ENCODE results near the gene RNASEH2A. TPM values are rescaled to one million over a fixed set of nuclear protein-coding genes. Genes with fewer than 3 reads are reported as not detected.
"Not testable (repeated sequence)": the region's sequence is repeated elsewhere in the genome, so short reads cannot be mapped to it uniquely, and the experiment has no call there.

The RNASEH2A gene
- total RNA-seq, 1 donor from 2014 or later: 6.3 TPM

DNA sequence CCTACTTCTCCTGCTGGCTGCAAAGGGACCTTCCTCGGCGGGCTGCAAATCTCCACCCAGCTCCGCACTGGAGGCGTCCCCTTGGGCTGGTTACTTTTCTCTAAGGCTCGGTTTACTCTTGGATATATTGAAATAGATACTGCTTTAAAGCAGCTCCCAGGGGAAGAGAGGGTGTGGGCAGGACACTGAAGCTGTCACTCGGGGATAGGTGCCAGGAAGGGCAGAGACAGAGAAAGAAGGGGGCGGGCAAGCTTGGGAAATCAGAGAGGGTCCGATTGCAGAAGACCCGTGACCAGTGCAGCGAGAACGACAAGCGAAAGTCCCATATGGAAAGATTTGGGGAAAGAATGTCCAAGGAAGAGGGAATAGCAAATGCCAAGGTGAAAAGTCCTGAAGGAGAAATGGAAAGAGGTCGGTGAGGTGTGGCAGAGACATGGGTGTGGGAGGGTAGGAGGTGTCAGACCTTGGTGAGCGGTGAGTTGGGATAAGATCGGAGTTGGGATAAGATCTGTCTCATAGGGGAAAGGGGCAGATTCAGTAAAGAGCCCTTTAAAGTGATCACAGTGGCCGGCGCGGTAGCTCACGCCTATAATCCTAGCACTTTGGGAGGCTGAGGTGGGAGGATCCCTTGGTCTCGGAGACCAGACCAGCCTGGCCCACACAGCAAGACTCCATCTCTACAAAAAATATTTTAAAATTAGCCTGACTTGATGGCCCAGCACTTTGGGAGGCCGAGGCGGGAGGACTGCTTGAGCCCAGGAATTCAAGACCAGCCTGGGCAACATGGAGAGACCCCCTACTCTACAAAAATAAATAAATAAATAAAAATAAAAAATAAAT is 3.9 kb upstream of the RNASEH2A start:
- DNase-seq (ENCODE audit: missing footprints): no peak
- no peak for ATAC-seq
- intact Hi-C loops (cut with DNase I): no loop called here

DNA sequence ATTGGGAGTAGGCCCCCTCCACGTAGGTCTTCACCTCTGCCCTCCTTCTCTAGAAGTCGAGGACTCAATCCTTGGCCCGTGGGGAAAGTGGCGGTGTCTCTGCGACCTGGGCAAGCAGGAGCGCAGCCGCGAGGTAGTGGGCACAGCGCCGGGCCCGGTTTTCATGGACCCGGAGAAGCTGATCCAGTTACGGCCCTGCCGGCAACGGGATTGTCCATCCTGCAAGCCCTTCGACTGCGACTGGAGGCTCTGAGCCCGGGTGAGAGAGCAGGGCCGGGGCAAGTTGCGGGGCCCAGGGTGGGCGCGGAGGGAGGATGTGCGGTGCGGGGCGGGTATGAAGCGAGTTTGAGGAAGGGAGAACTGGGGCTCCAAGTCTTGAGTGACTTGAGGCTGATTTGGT is 2.3 kb upstream of the RNASEH2A start:
- DNase-seq (ENCODE audit: missing footprints) (no peak), ATAC-seq (no peak)
- intact Hi-C loops (cut with DNase I): no loop called here

DNA sequence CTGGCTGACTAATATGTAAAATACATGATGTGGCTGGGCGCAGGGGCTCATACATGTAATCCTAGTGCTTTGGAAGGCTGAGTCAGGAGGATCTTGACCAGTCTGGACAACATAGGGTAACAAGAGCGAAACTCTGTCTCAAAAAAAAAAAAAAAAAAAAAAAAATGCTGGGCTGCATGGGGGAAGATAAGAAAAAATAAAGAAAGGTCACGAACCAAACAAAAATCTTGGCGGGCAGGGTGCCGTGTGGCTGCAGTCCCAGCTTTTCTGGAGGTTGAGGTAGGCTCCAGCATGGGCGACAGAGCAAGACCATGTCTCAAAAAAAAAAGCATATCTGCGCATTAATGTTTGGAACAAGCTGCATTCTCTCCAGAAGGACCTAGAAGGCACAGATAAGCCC is 8.7 kb downstream of the RNASEH2A start:
- intact Hi-C loops (cut with DNase I): no loop called here
- no peak for DNase-seq (ENCODE audit: missing footprints)
- ATAC-seq: no peak

DNA sequence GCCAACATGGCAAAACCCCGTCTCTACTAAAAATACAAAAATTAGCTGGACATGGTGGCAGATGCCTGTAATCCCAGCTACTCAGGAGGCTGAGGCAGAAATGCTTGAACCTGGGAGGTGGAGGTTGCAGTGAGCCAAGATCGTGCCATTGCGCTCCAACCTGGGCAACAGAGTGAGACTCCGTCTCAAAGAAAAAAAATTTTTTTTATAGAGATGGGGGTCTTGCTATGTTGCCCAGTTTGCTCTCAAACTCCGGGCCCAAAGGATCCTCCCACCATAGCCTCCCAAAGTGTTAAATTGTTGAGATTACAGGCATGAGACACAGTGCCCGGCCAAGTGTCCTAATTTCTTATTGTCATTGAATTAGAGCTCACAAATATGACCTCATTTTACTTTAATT is 10.8 kb downstream of the RNASEH2A start:
- ATAC-seq; DNase-seq (ENCODE audit: missing footprints); intact Hi-C loops (cut with DNase I): not testable (repeated sequence)

DNA sequence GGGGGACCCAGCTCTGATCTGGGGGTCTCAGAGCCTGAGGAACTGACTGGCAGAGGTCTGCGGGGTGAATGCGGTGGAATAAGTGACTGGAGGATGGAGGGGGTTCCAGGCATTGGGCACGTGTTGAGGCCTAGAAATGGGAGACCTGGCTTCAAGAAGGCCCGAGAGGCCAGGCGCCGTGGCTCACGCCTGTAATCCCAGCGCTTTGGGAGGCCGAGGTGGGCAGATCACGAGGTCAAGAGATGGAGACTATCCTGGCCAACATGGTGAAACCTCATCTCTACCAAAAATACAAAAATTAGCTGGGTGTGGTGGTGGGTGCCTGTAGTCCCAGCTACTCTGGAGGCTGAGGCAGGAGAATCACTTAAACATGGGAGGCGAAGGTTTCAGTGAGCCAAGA is 11.4 kb downstream of the RNASEH2A start:
- intact Hi-C loops (cut with DNase I); DNase-seq (ENCODE audit: missing footprints): not testable (repeated sequence)

DNA sequence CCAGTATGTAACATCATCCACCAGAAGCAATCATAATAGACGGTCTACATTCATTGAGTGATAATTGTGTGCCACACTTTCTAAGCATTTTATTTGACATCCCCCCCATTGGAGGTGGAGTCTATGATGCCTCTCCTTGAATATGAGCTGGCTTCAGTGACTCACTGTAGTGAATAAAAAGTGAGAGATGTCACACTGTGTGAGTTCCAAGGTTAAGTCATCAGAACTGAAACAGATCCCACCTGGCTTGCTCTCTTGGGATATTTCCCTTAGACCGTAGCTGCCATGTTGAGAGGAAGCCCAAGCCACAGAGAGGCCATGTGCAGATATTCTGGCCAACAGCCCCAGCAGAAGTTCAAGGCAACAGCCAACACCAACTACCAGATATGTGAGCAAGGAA is 15.4 kb downstream of the RNASEH2A start:
- DNase-seq (ENCODE audit: missing footprints) (no peak), ATAC-seq (no peak)
- intact Hi-C loops (cut with DNase I): no loop called here

More for the DNA sequence above, 11.4 kb downstream of the RNASEH2A start:
- ATAC-seq: not testable (repeated sequence)

DNA sequence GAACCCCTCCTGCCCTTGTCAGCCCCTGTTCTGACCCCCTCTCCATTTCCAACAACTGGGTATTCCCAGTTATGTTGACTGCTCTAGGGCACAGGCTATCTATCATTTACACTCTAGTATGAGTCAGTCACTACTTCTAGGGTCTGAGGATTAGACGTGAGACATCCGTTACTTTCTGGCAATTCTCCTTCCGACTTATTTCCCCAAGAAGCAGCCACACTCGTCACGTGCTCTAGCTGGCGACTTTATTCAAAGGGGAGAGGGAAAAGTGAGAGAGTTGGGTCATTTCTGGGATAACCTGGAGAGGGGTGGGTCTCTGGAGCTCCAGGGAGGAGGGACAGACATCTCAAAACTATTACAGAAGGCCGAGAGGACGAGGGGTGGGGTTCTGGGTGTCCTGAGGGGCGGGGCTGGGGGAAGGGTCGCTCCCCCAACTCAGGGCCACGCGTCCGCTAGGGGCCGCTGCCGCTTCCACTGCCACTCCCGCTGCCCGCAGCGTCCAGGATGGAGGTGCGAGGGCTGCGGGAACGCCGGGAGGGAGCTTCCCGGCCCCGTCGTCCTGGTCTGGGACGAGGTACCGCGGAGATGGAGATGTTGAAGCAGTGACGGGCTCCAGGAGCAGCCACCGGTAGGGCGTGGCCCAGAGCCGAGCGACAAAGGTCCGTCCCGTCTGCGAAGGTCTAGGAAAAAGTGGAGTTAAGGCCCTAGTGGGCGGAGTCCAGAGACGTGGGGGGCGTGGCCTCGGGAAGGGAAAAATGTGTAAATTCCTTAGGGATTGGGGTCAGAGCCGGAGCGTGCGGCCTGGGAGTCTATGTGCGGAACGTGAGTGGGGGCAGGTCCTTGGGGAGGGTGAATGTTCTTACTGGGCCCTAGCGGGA is 19.1 kb downstream of the RNASEH2A start:
- DNase-seq (ENCODE audit: missing footprints): no peak
- intact Hi-C loops (cut with DNase I): no loop called here
- ATAC-seq: no peak

DNA sequence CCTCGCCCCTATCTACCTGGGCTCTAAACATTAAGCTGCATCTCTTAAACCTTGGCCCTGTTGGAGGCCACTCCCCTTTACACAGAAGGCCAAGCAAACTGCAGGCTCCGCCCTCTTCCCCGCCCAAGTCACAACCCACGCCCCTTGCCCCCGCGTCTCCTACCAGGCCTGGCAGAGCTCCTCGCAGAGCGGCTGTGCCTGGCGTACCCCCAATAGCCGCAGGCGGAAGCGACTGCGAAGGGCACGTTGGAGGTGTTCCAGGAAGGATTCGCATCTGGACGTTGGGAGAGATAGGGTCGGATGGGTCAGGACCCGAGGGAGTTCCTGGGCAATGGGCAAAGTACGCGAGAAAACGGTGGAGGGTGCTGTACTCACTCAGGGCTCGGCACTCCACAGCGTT is 22.1 kb downstream of the RNASEH2A start:
- intact Hi-C loops (cut with DNase I): no loop called here
- ATAC-seq (no peak), DNase-seq (ENCODE audit: missing footprints) (no peak)

- DNase-seq (ENCODE audit: missing footprints) (no peak), ATAC-seq (no peak)
- intact Hi-C loops (cut with DNase I): no loop called here
Observed at GRCh38 chr19:12833418-12833737, 27.0 kb downstream of the RNASEH2A start.

- intact Hi-C loops (cut with DNase I): no loop called here
- ATAC-seq: no peak
- no peak for DNase-seq (ENCODE audit: missing footprints)
Observed at GRCh38 chr19:12833738-12834565, 27.6 kb downstream of the RNASEH2A start.

DNA sequence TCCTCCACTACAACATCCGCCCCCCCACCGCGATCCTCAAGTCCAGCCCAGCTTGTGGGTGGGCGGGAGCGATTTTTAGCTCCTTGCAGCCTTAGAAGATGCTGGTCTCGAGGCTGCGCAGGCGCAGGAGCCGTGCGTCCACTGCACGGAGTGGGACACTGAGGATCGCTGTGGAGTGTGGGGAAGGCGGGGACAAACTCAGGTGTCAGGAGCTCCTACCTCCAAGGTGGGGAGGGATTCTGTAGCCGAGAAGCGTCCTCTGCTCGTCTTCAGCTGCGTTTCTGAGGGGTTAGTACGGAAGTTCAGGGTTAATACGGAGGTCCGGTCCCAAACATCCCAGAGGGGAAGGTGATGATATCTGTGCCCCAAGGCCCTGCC is 28.2 kb downstream of the RNASEH2A start, which contains the start of gene RTBDN:
Gene RTBDN (minus strand): TSS at position 14 of the 378 bp plus-strand sequence. CDS start 4,600 bp downstream, outside the sequence.
- intact Hi-C loops (cut with DNase I): no loop called here
- DNase-seq (ENCODE audit: missing footprints): no peak
- ATAC-seq: no peak

DNA sequence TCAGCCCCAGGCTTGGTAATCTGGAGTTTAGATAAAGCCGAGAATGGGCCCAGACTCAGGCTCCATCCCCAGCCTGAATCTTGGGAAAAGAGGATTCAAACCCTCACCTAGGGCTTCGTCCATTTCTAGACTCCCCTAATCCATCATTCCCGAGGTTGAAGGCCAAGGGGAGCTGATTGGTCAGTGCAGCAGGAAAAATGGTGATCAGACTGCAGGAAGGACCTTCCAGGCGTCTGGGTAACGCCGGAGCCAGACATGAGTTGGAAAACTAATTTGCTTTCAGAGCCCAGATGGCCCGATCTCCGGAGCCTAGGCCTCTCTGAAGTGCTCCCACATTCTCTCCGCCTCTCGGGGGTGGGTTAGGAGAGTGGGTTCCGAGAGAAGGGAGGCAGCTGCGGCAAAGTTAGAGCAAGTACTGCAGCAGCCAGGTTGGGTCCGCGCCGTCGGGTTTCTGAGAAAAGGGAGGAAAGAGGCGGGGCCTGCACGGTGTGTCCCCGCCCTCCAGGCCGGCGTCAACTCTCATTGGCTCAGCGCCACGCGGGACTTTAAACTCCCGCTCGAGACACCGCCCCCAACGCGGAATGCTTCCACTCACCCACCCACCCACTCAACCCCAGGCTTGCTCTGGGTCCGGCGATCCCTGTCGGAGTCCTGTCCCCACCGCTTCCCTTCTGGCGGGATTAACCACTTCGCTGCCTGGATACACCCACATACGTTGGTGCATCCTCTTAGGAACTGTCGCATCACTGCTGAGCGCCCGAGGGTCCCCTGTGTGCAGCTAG is 28.8 kb downstream of the RNASEH2A start:
- DNase-seq (ENCODE audit: missing footprints): no peak
- intact Hi-C loops (cut with DNase I): no loop called here
- ATAC-seq: no peak

DNA sequence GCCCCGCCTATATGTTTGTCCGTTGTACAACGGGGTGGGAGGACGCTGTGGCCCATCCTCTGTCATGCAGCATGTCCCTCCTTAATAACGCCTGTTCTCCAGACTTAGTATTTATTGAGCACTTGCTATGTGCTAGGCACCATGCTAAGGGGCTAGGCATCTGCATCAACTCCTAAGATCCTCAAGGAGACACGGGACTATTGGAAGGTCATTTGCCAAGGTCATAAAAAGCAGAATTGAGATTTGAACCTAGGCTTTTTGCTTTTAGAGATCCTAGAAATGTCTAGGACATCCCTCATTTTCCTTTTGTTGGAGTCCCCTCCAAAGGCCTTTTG is 30.1 kb downstream of the RNASEH2A start:
- intact Hi-C loops (cut with DNase I): no loop called here
- no peak for DNase-seq (ENCODE audit: missing footprints)
- no peak for ATAC-seq

DNA sequence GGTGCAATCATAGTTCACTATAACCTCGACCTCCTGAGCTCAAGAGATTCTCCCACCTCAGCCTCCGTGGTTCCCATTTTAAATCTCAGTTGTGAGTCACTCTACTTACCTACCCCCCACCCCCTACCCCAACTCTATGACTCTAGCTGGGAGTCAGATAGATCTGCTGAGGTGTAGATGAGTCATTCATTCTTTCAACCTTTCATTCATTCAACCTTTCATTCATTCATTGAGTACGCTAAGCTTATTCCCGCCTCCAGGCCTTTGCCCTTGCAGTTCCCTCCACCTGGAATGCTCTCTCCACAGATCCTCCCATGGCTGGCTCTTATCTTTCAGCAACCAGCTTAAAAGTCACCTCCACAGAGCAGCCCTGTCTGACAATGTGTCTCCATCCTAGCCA is 30.8 kb downstream of the RNASEH2A start:
- DNase-seq (ENCODE audit: missing footprints) (no peak), ATAC-seq (no peak)
- intact Hi-C loops (cut with DNase I): no loop called here

DNA sequence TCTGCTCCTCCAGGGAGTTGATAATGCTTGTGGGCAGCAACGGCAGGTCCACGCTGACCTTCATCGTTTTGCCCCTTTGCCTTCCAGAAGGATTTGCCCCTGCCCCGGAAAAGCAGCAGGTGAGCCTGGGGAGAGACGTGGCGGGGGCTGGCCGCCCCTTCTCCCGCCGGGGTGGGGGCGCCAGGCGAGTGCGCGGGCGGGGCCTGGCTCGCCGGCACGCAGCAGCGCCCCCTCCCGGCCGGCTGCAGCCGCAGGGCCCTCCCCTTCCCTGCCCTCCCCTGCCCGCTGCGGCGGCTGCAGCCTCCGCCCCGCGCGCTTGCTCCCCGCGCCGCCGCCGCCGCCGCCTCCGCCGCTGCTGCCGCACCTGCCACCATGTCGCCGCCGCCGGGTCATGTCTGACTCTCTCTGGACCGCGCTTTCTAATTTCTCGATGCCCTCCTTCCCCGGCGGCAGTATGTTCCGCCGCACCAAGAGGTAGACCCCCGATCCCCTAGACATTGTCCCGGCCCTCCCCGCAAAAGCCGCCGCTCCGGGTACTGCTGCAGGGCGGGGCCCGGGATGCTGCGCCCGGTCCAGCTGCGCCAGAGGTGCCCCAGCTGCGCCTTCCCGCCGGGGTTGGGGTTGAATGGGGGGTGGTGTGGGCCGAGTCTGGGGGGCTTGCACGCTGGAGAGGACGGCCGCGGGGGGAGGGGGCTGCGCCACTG is 31.9 kb downstream of the RNASEH2A start, which contains the start of gene MAST1:
Gene MAST1 (plus strand): TSS at position 334 of the 704 bp plus-strand sequence. CDS start 58 bp downstream, at position 392.
- intact Hi-C loops (cut with DNase I): no loop called here
- no peak for DNase-seq (ENCODE audit: missing footprints)
- ATAC-seq: peak; percentile 51

DNA sequence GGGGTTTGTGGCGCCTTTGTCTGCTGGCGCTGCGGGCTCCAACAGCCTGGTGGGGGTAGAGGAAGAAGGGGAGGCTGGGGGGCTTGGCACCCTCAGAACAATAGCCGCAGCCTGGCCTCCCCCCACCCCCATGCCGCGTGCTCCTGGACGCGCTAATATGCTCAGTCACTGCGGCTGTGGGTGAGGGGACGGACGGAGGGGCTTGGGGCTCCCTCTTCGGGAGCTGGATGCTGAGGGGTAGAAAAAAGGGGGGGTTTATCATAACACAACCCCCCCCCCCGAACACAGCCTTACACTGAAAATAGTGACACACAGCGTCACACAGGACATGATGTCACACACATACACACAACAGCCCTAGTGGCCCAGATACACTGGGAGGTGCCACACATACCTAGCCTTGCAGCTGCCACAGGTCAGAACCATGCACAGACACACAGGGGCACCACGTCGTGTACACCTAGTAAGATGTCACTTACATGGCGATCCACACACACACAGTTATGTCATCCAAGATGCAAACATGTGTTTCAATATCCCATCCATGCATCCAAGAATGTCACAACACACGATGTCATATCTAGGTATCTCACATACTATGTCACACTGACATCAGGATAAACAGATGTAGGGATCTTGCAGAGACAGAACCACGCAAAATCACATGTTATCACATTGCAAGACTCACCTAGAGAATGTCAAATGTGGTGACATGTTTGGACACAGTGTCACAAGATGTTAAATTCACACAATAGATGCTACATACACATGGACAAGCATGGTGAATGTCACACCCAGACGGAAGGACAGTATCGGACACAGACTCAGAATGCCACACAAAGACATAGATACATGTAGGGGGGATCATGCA is 32.7 kb downstream of the RNASEH2A start:
- ATAC-seq (no peak), DNase-seq (ENCODE audit: missing footprints) (no peak)
- intact Hi-C loops (cut with DNase I): no loop called here

All from Right ventricle myocardium inferior (tissue), 1 donor.